GM19025 (cell line): ENCODE data around the gene MS4A2.
"Not testable (repeated sequence)": the region's sequence is repeated elsewhere in the genome, so short reads cannot be mapped to it uniquely, and the experiment has no call there.

Experiments used
- ATAC-seq: cut with Tn5 transposase; IDR thresholded peaks from one replicate; pipeline ENCODE4 v1.9.1; 2021; ENCODE audit warnings: mild to moderate bottlenecking, low read depth, moderate library complexity; ENCODE audit not compliant: unreplicated experiment

Gene MS4A2

GRCh38 chr11:60100516-60100915 lies 12.1 kb downstream of the MS4A2 start:
- no peak for ATAC-seq

DNA sequence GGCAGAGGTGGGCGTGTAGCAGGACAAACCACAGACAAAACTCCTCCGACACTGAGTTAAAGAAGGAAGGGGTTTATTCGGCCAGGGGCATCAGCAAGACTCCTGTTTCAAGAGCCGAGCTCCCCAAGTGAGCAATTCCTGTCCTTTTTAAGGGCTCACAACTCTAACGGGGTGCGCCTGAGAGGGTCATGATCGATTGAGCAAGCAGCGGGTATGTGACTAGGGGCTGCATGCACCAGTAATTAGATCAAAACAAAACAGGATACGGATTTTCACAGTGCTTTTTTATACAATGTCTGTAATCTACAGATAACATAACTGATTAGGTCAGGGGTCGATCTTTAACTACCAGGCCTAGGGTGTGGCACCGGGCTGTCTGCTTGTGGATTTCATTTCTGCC lies 12.9 kb downstream of the MS4A2 start:
- not testable (repeated sequence) for ATAC-seq

DNA sequence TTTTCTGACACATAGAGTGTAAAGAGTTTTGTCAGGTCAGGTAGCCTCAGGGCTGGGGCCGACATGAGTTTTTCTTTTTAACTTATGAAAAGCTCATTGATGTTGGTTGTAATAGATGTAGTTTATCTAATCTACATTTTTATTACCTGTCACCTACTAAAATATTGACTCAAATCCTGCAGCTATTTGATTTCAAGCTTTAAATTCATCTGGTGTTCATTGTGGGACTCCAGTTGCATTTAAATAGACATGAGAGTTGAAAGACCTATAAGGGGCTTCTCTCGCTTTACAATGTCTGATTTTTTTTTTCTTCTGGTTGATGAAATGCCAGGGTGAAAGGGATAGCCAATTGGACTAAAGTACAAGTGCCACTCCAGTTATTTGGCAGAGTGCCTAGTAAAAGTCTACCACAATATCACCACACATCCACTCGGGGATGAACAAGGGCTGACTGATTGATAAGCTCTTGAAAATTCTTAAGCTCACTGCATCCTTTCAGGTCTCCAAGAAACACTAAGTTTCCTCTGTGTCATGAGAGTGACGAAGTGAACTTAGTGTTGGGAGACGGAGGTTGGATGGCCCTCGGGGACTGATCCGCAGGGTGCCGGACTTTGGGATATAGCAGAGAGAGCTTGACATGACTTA lies 16.1 kb downstream of the MS4A2 start:
- ATAC-seq = not testable (repeated sequence)

DNA sequence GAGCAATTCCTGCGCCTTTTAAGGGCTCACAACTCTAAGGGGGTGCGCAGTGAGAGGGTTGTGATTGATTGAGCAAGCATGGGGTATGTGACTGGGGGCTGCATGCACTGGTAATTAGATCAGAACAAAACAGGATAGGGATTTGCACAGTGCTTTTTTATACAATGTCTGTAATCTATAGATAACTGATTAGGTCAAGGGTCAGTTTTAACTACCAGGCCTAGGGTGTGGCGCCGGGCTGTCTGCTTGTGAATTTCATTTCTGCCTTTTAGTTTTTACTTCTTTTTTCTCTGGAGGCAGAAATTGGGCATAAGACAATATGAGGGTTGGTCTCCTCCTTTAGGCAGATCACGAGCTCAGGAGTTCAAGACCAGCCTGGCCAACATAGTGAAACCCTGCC lies 20.2 kb downstream of the MS4A2 start:
- not testable (repeated sequence) for ATAC-seq

DNA sequence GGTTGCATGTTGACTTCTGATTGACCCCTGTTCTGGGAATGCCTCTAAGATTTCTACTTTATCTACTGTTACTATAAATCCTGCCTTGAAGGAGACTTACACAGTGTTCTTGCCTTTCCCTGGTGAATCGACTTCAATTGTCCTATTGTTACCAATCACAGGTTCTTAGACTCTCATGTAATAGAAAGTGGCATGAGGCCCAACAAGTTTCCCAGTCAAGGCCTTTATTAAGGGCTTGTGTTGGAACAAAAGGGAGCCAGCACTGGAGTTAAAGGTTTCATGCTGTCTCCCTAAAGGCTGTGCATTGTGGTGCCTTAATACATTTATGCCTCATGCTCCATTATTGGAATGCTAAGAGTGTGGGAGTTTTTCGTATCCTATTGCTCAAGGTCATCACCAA lies 23.3 kb downstream of the MS4A2 start:
- no peak for ATAC-seq

DNA sequence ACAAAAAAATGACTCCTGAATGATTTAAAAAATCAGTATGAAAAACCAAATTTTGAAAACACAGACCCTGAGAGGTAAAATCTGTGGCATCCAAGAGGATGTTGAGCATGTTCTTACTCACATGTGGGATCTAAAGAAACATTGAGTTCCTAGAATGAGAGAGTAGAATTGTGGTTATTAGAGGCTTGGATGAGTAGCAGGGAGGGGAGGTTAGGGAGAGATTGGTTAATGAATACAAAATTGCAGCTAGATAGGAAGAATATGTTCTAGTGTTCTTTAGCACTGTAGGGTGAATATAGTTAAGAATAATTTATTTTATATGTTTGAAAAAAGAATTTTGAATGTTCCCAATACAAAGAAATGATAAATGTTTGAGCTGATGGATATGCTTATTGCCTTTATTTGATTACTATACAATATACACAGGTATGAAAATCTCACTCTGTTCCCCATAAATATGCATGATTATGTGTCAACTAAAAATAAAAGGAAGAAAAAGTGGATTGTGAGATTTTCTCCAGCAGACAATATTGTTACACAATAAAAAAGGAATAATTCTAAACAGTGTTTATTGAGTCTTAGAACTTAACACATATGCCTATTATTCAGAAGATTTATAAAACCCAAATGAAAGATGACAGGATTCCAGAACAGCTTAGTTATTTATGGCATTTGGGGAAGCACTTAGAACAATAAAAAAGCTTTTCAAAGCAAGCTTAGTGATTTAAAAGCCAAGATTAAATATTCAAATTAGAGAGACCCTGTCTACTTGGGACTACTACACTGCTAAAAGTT lies 28.7 kb downstream of the MS4A2 start:
- ATAC-seq = no peak

- ATAC-seq = no peak
These were observed 29.9 kb downstream of the MS4A2 start for GRCh38 chr11:60118338-60118737.

GRCh38 chr11:60119710-60120109 lies 31.2 kb downstream of the MS4A2 start:
- ATAC-seq = no peak

DNA sequence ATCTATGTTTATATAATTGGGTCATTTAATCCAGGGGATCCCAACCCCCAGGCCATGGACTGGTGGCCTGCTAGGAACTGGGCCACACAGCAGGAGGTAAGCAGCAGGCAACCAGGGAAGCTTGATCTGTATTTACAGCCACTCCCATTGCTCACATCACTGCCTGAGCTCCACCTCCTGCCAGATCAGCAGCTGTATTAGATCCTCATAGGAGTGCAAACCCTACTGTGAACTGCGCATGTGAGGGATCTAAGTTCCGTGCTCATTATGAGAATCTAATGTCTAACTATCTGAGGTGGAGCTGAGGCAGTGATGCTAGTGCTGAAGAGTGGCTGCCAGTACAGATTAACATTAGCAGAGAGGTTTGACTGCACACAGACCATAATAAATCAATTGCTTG lies 32.8 kb downstream of the MS4A2 start:
- no peak for ATAC-seq

DNA sequence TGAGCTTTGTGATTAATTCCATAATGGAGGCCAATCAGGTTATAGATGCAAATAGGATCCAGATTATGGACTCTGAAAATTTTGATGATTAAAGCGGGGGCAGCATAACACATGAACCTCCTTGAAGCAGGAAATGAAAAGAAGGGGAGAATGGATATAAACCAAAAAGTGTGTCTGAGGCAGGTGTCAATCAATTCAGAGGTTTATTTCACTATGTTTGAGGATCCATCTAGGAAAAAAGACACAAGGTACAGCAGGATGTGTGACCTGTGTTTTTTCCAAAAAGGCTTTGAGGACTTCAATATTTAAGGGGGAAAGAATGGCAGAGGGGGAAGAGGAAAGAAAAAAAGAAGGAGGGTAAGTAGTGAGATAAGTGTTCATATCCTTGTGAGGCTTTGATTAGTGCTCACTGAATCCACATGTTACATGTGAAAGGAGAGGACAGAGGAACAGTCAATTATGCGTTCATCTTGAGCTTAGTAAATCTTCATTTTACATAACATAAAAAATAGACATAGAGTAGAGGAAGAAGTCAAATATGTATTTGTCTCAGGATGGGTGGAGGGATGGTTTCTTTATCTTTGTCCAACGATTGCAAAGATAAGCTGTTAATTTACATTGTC lies 34.1 kb downstream of the MS4A2 start:
- ATAC-seq = no peak

- ATAC-seq = no peak
These were observed 36.5 kb downstream of the MS4A2 start for GRCh38 chr11:60124802-60125432.

GRCh38 chr11:60125956-60126585 lies 37.6 kb downstream of the MS4A2 start:
- ATAC-seq = no peak

- ATAC-seq = no peak
These were observed 38.9 kb downstream of the MS4A2 start for GRCh38 chr11:60127311-60127811.

DNA sequence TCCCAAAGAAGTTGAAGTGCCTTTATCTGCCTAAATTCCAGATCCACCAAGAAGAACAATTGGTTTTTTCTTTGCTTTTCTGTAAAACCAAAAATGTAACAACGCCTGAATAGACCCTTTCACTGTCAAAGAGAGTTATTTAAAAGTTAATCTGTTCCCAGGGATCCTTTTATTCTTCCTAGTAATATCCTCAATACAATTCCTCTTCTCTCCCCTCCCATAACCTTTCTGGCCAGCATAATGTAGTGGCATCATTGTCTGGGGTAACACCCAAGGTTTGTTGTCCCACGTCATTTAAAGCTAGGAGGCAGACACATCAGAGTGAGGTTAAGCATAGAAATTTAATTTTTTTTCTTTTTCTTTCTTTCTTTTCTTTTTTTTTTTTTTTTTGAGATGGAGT lies 39.9 kb downstream of the MS4A2 start:
- ATAC-seq = no peak

DNA sequence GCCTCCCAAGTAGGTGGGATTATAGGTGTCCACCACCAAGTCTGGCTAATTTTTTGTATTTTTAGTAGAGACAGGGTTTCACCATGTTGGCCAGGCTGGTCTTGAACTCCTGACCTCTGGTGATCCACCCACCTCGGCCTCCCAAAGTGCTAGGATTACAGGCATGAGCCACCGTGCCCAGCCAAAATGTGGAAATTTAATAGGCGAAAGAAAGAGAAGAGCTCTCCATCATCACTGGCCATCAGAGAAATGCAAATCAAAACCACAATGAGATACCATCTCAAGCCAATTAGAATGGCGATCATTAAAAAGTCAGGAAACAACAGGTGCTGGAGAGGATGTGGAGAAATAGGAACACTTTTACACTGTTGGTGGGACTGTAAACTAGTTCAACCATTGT lies 40.4 kb downstream of the MS4A2 start:
- not testable (repeated sequence) for ATAC-seq

- no peak for ATAC-seq
These were observed 41.4 kb downstream of the MS4A2 start for GRCh38 chr11:60129853-60130252.

DNA sequence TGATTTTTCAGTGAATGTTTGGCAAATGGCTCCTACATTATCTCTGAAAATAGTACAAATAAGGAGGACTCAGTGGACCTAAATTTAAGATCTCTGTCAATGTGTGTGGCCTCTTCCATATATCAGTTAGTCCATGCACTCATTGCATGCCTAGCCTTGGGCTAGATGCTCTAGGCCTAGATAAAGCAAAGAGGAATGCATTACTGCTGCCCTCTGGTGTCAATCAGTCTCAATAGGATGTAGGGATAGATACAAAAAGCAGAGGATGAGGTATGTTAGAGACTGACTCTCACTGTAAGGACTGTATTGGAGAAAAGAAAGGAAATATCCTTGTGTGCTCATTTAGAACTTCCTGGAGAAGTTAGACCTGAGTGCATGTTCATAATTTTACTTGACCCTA lies 42.0 kb downstream of the MS4A2 start:
- no peak for ATAC-seq

DNA sequence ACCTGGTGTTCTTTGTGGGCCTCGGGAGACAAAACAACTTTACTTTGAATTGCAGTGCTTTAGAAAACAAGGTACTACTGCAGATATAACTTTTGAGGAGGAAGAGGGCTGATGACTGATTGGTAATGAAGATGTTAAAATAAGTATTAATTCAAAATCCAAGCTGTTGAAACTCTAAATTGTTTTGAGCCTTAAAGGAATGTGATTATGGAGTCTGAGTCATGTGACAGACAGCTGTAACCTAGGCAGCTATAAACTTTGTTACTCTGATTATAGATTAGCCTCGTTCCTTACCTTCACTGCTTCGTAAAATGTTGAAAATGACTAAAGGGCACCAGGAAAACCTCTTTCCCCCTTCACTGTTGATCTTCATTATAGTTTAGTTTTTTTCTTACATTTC lies 43.4 kb downstream of the MS4A2 start:
- ATAC-seq = no peak

- ATAC-seq = no peak
These were observed 45.5 kb downstream of the MS4A2 start for GRCh38 chr11:60133917-60134316.

- ATAC-seq = no peak
These were observed 55.3 kb downstream of the MS4A2 start for GRCh38 chr11:60143768-60144167.

- ATAC-seq = no peak
These were observed 57.2 kb downstream of the MS4A2 start for GRCh38 chr11:60145677-60146076.
